CD14-positive monocyte (primary cell): Measurements from ENCODE around the gene PDZD8. TPM values are rescaled to one million over a fixed set of nuclear protein-coding genes. Genes with fewer than 3 reads are reported as not detected.

Source experiments
- DNase-seq, 3 donors: peaks; one replicate each; pipeline ENCODE4 v3.0.0-alpha.2; 2011 to 2022
- H2AFZ ChIP-seq: 2 replicates; pipeline ENCODE4 v1.6.0; 2012; ENCODE audit warnings: mild to moderate bottlenecking, low read depth, low read length, inconsistent platforms; ENCODE audit not compliant: insufficient read depth, poor library complexity, severe bottlenecking
- H3K27ac ChIP-seq, 2 donors: 1 replicate in 1 of 2; 2 replicates in 1 of 2; pipeline ENCODE4 v1.5.1; 2012 to 2013; ENCODE audit warnings: low read length in 2 of 2, control low read depth in 1 of 2, inconsistent platforms in 1 of 2, low read depth in 1 of 2, mild to moderate bottlenecking in 1 of 2
- H3K27me3 ChIP-seq, 2 donors: one replicate each; pipeline versions ENCODE4 v1.6.0 to v1.6.1; 2011 to 2013; ENCODE audit warnings: low read length in 2 of 2; ENCODE audit not compliant: control insufficient read depth in 2 of 2, insufficient read depth in 2 of 2
- H3K36me3 ChIP-seq, 2 donors: replicated peaks in 1 of 2; 1 replicate in 1 of 2; 2 replicates in 1 of 2; pipeline versions ENCODE4 v1.5.1 to v1.6.1; 2012 to 2013; ENCODE audit warnings: low read length in 2 of 2, control low read depth in 1 of 2, inconsistent platforms in 1 of 2, mild to moderate bottlenecking in 1 of 2; ENCODE audit not compliant: insufficient read depth in 2 of 2, control insufficient read depth in 1 of 2
- H3K4me1 ChIP-seq, 2 donors: 1 replicate in 1 of 2; 2 replicates in 1 of 2; pipeline versions ENCODE4 v1.5.1 to v1.6.1; 2012 to 2013; ENCODE audit warnings: low read length in 2 of 2, control low read depth in 1 of 2, inconsistent platforms in 1 of 2, mild to moderate bottlenecking in 1 of 2, moderate library complexity in 1 of 2; ENCODE audit not compliant: insufficient read depth in 2 of 2, control insufficient read depth in 1 of 2
- H3K4me2 ChIP-seq: replicated peaks from 2 replicates; pipeline ENCODE3; 2012; ENCODE audit warnings: low read length, moderate library complexity, mild to moderate bottlenecking; ENCODE audit not compliant: poor library complexity, severe bottlenecking; ENCODE audit errors: extremely low read depth
- H3K4me3 ChIP-seq, 3 experiments: fragments of 200-600 bp in 1 of 3; sonication (generic) in 1 of 3; replicated peaks in 1 of 3; 1 replicate in 2 of 3; 2 replicates in 1 of 3; pipeline ENCODE4 v1.5.1; 2011 to 2013; ENCODE audit warnings: low read length in 3 of 3, mild to moderate bottlenecking in 3 of 3, control low read depth in 2 of 3, low read depth in 2 of 3, inconsistent platforms in 1 of 3, moderate library complexity in 1 of 3
- H3K79me2 ChIP-seq: 2 replicates; pipeline ENCODE4 v1.6.0; 2012; ENCODE audit warnings: mild to moderate bottlenecking, control low read depth, inconsistent platforms, low read length, moderate library complexity; ENCODE audit not compliant: insufficient read depth
- H3K9ac ChIP-seq: 2 replicates; pipeline ENCODE4 v1.6.0; 2017; ENCODE audit warnings: low read length, mild to moderate bottlenecking; ENCODE audit not compliant: insufficient read depth, poor library complexity, severe bottlenecking
- H3K9me3 ChIP-seq, 2 donors: replicated peaks in 1 of 2; 1 replicate in 1 of 2; 2 replicates in 1 of 2; pipeline versions ENCODE4 v1.5.1 to v1.6.1; 2012 to 2013; ENCODE audit warnings: low read length in 2 of 2, control low read depth in 1 of 2; ENCODE audit not compliant: control insufficient read depth in 1 of 2, insufficient read depth in 1 of 2
- H4K20me1 ChIP-seq: 2 replicates; pipeline ENCODE4 v1.6.0; 2012; ENCODE audit warnings: mild to moderate bottlenecking, low read length, control low read depth, moderate library complexity; ENCODE audit not compliant: insufficient read depth
- H3K27ac Mint-ChIP-seq, 7 donors: one replicate each; pipeline ENCODE4 v1.8.0; 2020; ENCODE audit warnings: mild to moderate bottlenecking in 7 of 7, mixed read lengths in 7 of 7, moderate library complexity in 6 of 7, inconsistent platforms in 2 of 7
- H3K27me3 Mint-ChIP-seq, 3 donors: one replicate each; pipeline ENCODE4 v1.8.0; 2021 to 2022; ENCODE audit warnings: low read depth in 3 of 3, mild to moderate bottlenecking in 3 of 3, mixed read lengths in 3 of 3, moderate library complexity in 3 of 3, inconsistent platforms in 1 of 3
- H3K36me3 Mint-ChIP-seq, 2 donors: one replicate each; pipeline ENCODE4 v1.8.0; 2020; ENCODE audit warnings: mixed read lengths in 2 of 2, inconsistent platforms in 1 of 2, mild to moderate bottlenecking in 1 of 2
- H3K4me1 Mint-ChIP-seq: one replicate; pipeline ENCODE4 v1.8.0; 2020; ENCODE audit warnings: mild to moderate bottlenecking, mixed read lengths
- H3K4me3 Mint-ChIP-seq, 2 donors: one replicate each; pipeline ENCODE4 v1.8.0; 2020; ENCODE audit warnings: mild to moderate bottlenecking in 2 of 2, mixed read lengths in 2 of 2, moderate library complexity in 1 of 2
- H3K9me3 Mint-ChIP-seq, 7 donors: one replicate each; pipeline ENCODE4 v1.8.0; 2020 to 2022; ENCODE audit warnings: mixed read lengths in 7 of 7, mild to moderate bottlenecking in 6 of 7, moderate library complexity in 6 of 7, inconsistent platforms in 2 of 7
- WGBS: methylation state at CpG from one replicate; pipeline ENCODE4 v1.1.5; 2013; ENCODE audit warnings: missing lambda C conversion rate; ENCODE audit not compliant: insufficient coverage; 5-methylcytosine and 5-hydroxymethylcytosine counted together
- intact Hi-C, 2 donors: fragments of 100-400 bp; cut with micrococcal nuclease; formaldehyde crosslinking; loops; one replicate each; pipeline versions ENCODE4 v1.15.0 to v1.15.1; 2023
- polyA plus RNA-seq, 3 donors: library from polyadenylated mRNA; depleted of rRNA in 1 of 3; unstranded in 2 of 3; stranded (reverse) in 1 of 3; fragments of 300-500 nt in 2 of 3; fragments of >200 nt in 1 of 3; fragmentation: Illumina TruSeq in 2 of 3; gene quantifications; 1 replicate in 2 of 3; 2 replicates in 1 of 3; pipeline ENCODE4 v1.2.3, GENCODE V29; 2012 to 2021
- TF ChIP-seq, protein P1 (sequence below): fragments of 200-600 bp; IDR thresholded peaks from one replicate; pipeline ENCODE4 v1.8.0; 2022; ENCODE audit warnings: antibody characterized with exemption, mild to moderate bottlenecking

Gene PDZD8
- polyA plus RNA-seq, 3 donors, result 4.6 to 104 (median 9.0) TPM

DNA sequence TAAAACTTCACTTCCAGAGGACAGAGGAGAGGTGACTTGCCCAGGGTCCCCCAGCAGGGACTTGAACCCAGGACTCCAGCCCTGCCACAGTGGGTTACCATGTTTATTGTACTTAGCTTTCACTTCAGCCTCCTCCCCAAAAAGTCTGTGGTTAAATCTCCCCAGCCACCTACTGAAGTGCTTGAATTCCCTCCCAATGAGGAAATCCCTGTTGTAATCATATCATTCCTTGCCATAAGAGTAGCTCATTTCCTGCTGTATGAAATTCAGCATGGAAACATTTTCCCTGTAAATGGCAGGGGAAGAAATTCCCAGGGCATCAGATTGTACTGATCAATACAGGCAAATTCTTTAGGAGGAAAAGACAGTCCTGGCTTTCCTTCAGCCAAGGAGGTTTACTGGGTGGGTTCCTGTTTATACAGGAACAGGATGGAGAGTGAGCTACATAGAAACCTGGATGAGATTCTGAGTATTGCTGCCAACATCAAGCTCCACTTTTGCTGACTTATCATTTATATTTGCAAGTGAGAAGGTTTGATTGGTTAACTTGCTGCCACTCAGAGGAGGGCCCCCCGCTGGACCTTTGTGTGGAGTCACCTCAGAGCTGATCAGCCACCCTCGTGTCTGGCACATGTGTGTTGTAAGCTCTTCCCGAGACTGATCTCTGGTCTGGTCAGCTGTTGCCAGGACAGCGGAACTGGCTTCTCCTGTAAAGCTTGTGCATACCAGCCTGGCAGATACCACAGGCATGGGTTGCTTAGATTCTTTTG is 16.4 kb upstream of the PDZD8 start:
- Histone ChIP-seq H3K4me3 (no peak overlapping the region), H3K79me2 (no peaks in the 10 kb centered on the region), H4K20me1 (no peaks in the 10 kb centered on the region), H3K27me3 (no peaks in the 10 kb centered on the region), H2AFZ (no peak overlapping the region), H3K36me3 (no peaks in the 10 kb centered on the region), H3K9me3 (no peaks in the 10 kb centered on the region), H3K4me2 (no peak overlapping the region), H3K27ac (no peak overlapping the region), H3K4me1 (peaks cover 0 to 5% of the 10 kb centered on the region in 2 donors), H3K9ac (no peak overlapping the region)
- Mint-ChIP-seq H3K27ac (no peak overlapping the region), H3K4me1 (peaks cover 9% of the 10 kb centered on the region), H3K4me3 (no peak overlapping the region), H3K9me3 (peaks cover 0 to 10% (median 2%) of the 10 kb centered on the region in 7 donors), H3K27me3 (peaks cover 0 to 2% (median under 1%) of the 10 kb centered on the region in 3 donors), H3K36me3 (no peaks in the 10 kb centered on the region)
- intact Hi-C loops, result no loop called here
- TF ChIP-seq, protein P1, sequence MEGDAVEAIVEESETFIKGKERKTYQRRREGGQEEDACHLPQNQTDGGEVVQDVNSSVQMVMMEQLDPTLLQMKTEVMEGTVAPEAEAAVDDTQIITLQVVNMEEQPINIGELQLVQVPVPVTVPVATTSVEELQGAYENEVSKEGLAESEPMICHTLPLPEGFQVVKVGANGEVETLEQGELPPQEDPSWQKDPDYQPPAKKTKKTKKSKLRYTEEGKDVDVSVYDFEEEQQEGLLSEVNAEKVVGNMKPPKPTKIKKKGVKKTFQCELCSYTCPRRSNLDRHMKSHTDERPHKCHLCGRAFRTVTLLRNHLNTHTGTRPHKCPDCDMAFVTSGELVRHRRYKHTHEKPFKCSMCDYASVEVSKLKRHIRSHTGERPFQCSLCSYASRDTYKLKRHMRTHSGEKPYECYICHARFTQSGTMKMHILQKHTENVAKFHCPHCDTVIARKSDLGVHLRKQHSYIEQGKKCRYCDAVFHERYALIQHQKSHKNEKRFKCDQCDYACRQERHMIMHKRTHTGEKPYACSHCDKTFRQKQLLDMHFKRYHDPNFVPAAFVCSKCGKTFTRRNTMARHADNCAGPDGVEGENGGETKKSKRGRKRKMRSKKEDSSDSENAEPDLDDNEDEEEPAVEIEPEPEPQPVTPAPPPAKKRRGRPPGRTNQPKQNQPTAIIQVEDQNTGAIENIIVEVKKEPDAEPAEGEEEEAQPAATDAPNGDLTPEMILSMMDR, result no peak
- no peak for DNase-seq
- 63% methylated on average over 4 of the region's 4 CpGs for WGBS

DNA sequence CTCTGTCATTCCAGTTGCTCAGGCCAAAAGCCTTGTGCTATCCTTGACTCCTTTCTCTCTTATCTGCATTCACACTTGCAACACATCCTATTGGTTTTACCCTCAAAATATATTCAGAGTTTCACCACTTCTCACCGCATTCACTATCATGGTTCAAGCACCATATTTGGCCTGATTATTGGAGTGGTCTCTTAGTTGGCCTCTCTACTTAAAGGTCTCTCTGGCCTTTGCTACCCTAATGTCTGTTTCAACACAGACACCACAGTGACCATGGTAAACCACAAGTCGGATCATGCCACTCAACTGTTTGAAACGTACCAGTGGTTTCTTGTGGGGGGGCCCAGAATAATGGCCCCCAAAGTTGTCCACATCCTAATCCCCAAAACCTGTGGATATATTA is 15.2 kb upstream of the PDZD8 start:
- Histone ChIP-seq H3K9me3 (no peaks in the 10 kb centered on the region), H3K9ac (no peak overlapping the region), H2AFZ (no peak overlapping the region), H3K4me2 (no peak overlapping the region), H3K27ac (no peak overlapping the region), H4K20me1 (no peaks in the 10 kb centered on the region), H3K79me2 (no peaks in the 10 kb centered on the region), H3K27me3 (no peaks in the 10 kb centered on the region), H3K36me3 (no peaks in the 10 kb centered on the region), H3K4me1 (peaks cover 0 to 5% of the 10 kb centered on the region in 2 donors), H3K4me3 (no peak overlapping the region)
- no peaks in the 10 kb centered on the region for H3K36me3 Mint-ChIP-seq
- intact Hi-C loops, result no loop called here
- H3K4me3 Mint-ChIP-seq, result no peak overlapping the region
- TF ChIP-seq, protein P1, result no peak
- H3K9me3 Mint-ChIP-seq, result peaks cover 0 to 10% (median 2%) of the 10 kb centered on the region in 7 donors
- no peak overlapping the region for H3K27ac Mint-ChIP-seq
- no CpG with 5 or more reads among the region's 3 CpGs for WGBS
- peaks cover 9% of the 10 kb centered on the region for H3K4me1 Mint-ChIP-seq
- peaks cover 0 to 6% (median 2%) of the 10 kb centered on the region in 3 donors for H3K27me3 Mint-ChIP-seq
- DNase-seq, result no peak
